B cell (primary cell): Measurements from ENCODE around the gene YIPF2.

Source experiments
- CTCF ChIP-seq: fragments of 200-600 bp; IDR thresholded peaks from one replicate; pipeline ENCODE4 v1.8.0; 2022; ENCODE audit warnings: antibody characterized with exemption, mild to moderate bottlenecking
- EZH2 ChIP-seq: IDR thresholded peaks from 2 replicates; pipeline ENCODE4 v1.6.1; 2012; ENCODE audit warnings: borderline replicate concordance, low read depth, mild to moderate bottlenecking, moderate library complexity, low read length; ENCODE audit not compliant: insufficient read depth, poor library complexity, severe bottlenecking

GRCh38 chr19:10920288-10920655, 8.2 kb downstream of the YIPF2 start:
- TF ChIP-seq CTCF (no peak), EZH2 (no peak)
